Mammary epithelial cell (primary cell): ENCODE measurements around the gene PELI2.

Experiments
- EZH2 ChIP-seq: IDR thresholded peaks from 2 replicates; pipeline ENCODE4 v1.6.1; 2012; ENCODE audit warnings: low read length, inconsistent platforms, borderline replicate concordance
- TF ChIP-seq, protein P1 (sequence below), 2 donors: IDR thresholded peaks in 1 of 2; conservative IDR thresholded peaks in 1 of 2; 2 replicates each; pipeline ENCODE4 v1.5.1; 2011 to 2012; ENCODE audit warnings: inconsistent platforms in 2 of 2, low read length in 2 of 2, mild to moderate bottlenecking in 2 of 2, control low read depth in 1 of 2, low read depth in 1 of 2; ENCODE audit not compliant: insufficient read depth in 1 of 2; ENCODE audit errors: extremely low read depth in 1 of 2

DNA sequence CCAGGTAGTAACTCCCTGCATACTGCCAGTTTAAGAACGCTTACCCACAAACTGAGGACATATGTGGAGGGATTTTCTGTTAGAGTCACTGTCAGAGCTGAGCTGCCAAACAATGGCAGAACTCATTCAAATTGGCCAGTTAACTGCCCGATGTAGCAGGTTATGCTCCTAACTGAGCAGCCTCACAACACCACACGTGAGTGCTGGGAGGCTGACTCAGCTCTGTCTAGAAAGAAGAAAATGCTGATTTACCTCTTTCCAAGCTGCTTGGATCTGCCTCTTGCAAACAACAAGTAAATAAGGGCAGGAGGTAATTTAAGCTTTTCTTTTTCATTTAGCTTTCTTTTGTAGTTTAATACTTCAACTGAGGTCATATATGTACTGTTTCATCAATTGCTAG lies 195.6 kb downstream of the PELI2 start:
- TF ChIP-seq, protein P1, sequence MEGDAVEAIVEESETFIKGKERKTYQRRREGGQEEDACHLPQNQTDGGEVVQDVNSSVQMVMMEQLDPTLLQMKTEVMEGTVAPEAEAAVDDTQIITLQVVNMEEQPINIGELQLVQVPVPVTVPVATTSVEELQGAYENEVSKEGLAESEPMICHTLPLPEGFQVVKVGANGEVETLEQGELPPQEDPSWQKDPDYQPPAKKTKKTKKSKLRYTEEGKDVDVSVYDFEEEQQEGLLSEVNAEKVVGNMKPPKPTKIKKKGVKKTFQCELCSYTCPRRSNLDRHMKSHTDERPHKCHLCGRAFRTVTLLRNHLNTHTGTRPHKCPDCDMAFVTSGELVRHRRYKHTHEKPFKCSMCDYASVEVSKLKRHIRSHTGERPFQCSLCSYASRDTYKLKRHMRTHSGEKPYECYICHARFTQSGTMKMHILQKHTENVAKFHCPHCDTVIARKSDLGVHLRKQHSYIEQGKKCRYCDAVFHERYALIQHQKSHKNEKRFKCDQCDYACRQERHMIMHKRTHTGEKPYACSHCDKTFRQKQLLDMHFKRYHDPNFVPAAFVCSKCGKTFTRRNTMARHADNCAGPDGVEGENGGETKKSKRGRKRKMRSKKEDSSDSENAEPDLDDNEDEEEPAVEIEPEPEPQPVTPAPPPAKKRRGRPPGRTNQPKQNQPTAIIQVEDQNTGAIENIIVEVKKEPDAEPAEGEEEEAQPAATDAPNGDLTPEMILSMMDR (conservative IDR thresholded peaks at IDR 0.05 in 1 of 2, IDR thresholded peaks at IDR 0.05 in 1 of 2; ENCODE audit: extremely low read depth in 1 of 2, insufficient read depth in 1 of 2, low read depth in 1 of 2, low read length in 2 of 2), result no peak
- no peak for TF ChIP-seq EZH2
